Stimulated activated CD4-positive, alpha-beta T cell treated with anti-CD3 and anti-CD28 coated beads, Interleukin-1b, Interleukin-23, amount 100 ng/mL, for 1 hour (primary cell): ENCODE results near the gene TTBK1.
A peak's percentile ranks its signal among the peaks of the same experiment; 100 is the strongest.

Source experiments
- DNase-seq, 2 donors: peaks; one replicate each; pipeline ENCODE4 v3.0.0-alpha.2; 2020; ENCODE audit warnings: low read depth in 2 of 2

TTBK1 gene

DNA sequence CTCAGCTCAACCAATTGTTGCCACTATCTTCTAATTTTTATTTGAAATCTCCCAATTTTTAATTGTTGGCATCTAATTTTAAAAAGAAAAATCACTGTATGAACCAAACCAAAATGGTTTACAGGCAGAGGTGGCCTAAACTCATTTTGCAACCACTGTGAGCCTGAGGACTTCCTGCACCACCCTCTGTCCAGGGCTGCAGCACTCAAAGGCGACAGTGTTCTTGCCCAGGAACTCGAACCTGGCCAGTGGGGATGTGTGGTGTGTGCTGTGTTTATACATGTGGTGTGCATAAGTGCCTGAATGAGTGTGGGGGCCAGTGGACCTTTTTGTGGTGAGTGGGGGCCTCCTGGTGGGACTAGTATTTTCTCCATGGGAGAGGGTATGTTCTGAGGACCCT, 30.4 kb downstream of the TTBK1 start:
- DNase-seq, result no peak

GRCh38 chr6:43274127-43274915, 31.0 kb downstream of the TTBK1 start:
- no peak for DNase-seq

GRCh38 chr6:43274916-43275597, 31.8 kb downstream of the TTBK1 start:
- peak in 1 of 2 donors; percentile 13 for DNase-seq

DNA sequence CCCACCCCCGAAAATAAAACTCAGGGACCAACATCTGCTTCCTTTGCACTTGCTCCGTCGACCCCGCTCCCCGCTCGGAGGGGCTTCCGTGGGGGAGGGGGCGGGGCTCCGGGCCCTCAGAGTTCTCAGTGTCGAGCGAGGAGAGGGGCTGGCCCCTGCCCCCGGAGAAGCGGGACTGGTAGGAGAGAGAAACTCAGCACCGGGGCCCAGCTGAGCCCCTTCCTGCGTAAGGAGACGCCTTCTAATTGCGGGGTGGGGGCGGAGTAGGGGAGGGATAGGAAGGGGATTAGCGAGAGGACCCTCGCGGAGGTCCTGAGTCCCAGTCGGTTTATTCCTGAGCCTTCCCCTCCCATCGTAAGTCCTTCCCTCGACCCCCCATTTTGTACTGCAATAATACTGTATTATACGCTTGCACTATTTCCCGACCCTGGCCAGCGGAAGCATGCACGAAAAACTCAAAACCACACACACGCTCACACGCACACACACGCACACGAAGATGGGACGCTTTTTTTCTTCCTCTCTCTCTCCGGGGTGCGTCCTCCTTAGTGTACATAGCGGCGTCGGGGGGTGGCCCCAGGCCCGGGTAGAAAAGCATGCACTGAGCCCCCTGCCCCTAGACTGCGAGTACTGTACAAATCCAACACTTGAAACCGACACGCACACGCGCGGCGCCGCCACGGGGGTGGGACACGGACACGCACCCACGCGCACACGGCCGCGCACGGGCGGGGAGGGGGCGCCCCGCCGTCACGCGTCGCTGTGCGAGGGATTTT, 32.7 kb downstream of the TTBK1 start:
- no peak for DNase-seq

DNA sequence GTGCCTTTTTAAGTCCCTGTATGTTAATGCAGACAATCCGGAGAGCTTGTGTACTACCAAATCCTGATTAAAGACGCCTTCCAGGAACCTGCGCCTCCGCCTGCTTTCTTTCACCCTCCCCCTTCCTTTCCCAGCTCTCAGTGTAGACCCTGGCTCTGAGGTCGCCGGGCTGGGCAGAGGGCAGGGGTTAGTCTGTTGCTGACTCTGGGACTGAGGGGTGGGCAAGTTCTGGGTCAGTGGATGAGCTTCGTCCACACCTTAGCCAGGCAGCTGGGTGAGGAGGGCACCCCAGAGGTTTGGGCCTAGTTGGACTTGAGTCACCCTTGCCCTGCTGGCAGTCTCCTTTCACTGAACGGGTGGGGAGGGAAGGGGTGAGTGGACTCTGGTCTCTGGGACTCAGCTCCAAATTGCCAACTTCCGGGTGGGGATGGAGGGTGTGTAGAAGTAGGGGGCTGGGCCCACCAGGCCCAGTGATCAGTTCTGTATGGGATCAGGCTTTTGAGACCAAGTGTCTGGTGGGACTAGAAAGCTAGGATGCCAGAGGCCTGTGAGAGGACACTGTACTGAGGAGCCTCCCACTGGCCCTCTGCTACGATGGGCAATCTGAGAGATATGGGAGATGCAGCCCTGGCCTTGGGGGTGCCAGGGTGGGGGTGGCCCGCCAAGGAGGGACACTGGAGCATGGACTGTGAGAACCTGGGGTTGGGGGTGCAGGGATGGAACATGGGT, 33.5 kb downstream of the TTBK1 start:
- no peak for DNase-seq

GRCh38 chr6:43277306-43277642, 34.0 kb downstream of the TTBK1 start:
- DNase-seq, result no peak

DNA sequence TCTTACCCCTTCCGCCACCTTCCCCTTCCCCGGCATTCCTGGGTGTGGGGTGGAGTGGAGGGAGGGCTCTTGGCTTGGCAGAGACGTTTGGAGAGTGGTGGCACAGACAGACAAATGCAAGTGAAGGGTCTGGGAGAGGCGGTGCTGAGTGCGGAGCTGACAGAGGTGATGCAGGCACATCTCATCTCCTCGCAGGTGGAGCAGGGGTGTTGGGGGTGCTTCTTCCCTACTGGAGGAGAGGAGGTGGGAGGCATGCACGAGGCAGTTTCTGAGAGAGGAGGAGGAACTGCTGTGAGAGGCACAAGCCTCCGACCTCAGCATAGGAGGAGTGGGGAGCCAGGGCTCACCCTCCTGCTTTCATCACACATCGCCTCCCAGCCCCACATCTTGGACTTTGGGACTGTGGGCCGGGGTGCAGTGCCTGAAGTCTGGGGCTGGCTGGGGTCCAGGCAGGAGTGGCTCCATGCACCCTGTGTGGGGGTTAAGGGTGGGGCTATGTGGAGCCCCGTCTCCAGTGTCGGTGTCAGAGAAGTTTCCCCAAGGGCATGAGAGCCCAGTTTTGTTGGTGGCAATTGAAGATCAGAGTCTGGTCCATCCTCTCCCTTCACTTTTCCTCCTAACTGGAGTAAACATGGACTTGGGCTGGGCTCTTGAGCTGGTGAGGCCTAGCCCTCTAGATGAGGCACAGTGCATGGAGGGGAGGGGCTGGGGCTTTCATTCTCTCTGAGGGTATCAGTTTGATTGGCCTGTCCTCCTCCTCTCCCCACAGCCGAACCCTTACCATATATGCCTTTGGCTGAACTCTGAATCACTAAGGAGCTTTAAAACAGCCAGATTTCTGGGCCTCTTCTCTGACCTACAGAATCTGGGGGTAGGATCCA, 34.6 kb downstream of the TTBK1 start:
- no peak for DNase-seq

GRCh38 chr6:43278524-43279078, 35.3 kb downstream of the TTBK1 start:
- DNase-seq, result no peak

GRCh38 chr6:43280234-43280633, 37.0 kb downstream of the TTBK1 start:
- DNase-seq, result no peak

DNA sequence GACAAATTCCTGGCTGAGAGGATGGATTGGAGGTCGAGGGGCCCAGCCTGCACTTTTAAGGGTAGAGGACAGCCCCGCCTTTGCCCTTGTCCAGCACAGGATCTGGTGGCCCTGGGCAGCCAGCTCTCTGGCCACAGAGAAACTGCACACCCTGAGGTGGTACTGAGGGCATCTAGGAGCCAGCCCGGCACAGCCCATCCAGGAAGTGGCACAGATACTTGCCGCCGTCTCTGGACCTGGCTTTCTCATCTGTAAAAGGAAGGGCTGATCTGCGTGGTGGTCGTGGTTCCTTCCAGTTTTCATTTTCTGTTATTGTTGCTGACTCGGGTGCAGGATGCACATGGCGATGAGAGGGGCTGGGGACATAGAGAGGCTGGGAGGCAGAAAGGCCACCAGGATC, 38.8 kb downstream of the TTBK1 start:
- no peak for DNase-seq

GRCh38 chr6:43282636-43283513, 39.6 kb downstream of the TTBK1 start:
- DNase-seq, result no peak

- DNase-seq, result no peak
These were observed 40.2 kb downstream of the TTBK1 start for GRCh38 chr6:43283514-43283901.

DNA sequence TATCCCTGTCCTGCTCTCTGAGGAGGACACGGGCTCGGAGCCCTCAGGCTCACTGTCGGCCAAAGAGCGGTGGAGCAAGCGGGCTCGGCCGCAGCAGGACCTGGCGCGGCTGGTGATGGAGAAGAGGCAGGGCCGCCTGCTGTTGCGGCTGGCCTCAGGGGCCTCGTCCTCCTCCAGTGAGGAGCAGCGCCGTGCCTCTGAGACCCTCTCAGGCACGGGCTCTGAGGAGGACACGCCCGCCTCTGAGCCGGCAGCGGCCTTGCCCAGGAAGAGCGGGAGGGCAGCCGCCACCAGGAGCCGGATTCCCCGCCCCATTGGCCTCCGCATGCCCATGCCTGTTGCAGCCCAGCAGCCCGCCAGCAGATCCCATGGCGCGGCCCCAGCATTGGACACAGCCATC, 40.6 kb downstream of the TTBK1 start:
- DNase-seq, result no peak

GRCh38 chr6:43284991-43285781, 41.9 kb downstream of the TTBK1 start:
- no peak for DNase-seq

GRCh38 chr6:43285832-43286231, 42.6 kb downstream of the TTBK1 start:
- no peak for DNase-seq

DNA sequence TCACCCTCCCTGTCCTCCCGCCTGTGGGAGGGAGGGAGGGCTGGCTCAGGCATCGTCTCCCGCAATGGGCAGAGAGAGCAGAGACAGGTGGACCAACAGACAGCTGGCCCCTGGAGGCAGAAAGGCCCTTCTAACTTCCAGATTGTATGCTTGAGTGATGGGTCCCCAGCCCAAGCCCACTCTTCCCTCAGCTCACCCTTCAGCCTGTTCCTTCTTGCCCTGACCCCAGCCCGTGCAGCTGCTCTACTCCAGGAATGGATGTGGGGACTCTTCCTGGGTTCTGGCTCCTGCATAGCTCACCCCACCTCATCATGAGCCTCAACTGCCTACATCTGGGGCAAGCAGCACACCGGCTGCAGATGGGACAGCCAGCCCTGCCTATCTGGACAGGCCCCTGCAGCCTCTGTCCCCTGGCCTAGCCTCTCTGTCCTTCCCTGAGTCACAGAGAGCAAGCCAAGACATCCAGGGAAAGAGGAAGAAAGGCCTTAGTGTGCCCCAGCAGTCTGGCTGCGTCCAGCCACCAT, 43.2 kb downstream of the TTBK1 start:
- no peak for DNase-seq

DNA sequence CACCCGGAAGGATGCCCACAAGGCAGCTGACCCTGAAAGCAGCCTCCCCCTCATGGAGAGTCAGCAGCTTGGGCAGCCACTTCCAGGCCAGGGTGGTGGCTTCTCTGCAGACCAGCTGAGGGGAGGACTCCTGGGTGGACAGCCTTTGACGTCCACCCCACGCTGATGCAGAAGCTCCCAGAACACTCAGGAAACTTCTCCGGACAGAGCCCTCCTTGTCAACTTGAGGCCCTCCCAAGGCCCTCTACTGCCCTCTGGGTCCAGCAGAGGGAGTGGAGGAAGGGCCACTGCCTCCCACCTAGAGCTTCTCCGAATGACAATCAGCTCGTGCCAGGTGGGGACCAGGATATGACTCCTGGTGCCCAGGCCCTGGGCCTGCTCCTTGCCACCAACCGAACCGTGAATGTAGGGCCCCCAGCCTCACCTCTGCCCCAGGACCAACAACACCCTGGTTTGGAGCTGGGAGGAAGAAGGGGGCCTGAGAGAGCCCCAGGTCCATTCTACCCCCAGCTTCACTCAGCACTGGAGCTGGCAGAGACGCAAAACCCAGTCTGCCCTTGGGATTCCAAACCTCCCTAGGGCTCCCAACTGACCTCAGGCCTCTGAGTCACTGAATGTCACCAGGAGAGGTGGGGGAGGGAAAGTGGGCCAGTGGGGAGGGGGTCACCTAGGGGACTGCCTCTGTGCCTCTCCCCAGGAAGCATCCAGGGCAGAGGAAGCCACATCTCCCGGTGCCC, 43.9 kb downstream of the TTBK1 start:
- DNase-seq, result no peak
